ENCODE measurements around the gene AUTS2.
A peak's percentile ranks its signal among the peaks of the same experiment; 100 is the strongest.

AUTS2 gene

GRCh38 chr7:69868921-69869320 is 270.6 kb downstream of the AUTS2 start:
- no peak for DNase-seq

DNA sequence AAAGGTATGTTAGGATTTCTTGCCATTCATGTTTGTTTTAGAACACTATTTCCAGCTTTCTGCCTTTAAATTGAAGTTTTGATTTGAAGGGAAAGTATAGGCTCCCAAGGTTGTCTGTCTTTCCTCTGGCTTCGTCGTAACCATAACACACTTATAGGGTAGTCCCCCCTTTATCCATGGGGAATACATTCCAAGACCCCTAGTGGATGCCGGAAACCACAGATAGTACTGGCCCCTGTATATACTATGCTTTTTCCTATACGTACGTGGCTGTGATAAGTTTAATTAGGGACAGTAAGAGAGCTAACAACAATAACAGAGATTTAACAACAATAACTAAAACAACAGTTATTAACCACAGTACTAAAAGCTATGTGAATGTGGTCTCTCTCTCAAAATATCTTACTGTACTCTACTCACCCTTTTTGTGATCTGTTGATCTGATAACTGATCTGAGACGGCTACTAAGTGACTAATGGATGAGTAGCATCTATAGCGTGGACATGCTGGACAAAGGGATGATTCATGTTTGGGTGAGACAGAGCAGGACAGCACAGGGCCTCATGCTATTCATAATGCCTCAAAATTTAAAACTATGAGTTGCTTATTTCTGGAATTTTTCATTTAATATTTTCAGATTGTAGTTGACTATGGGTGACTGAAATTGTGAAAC is 273.1 kb downstream of the AUTS2 start:
- no peak for DNase-seq

DNA sequence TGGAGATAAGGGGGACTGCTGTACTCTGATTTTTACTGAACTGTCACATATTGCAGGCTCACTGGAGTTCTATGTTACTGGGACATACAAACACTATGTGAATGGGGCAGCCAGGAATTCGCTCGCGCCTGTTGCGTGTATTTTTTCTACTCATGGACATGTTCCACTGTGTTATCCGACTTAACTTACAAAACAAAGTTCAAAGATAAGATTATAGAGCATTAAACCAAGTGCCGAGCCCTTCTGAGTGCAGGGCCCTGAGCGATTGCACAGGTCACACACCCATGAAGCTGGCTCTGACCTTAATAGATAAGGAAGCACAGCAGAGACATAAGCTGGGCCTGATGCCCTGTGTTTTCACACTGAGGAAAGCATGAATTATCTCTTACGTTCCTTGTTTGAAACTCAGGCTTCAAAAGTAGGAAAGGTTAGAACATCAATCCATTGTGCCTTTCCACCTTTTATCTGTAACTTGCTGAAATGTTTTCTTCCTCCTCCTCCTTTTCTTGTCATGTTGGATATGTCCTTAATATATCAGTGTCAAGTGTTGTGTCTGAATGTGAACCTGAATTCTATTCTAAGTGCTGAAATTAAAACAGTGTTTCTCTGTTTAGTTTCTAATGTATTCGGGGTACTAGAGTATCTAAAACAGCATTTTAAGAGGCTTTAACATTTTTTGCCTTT is 273.8 kb downstream of the AUTS2 start:
- DNase-seq, result no peak

- DNase-seq, result no peak
Observed at GRCh38 chr7:69873512-69873911, 275.2 kb downstream of the AUTS2 start.

GRCh38 chr7:69878015-69878414 is 279.7 kb downstream of the AUTS2 start:
- no peak for DNase-seq

- no peak for DNase-seq
Observed at GRCh38 chr7:69878591-69878990, 280.3 kb downstream of the AUTS2 start.

- no peak for DNase-seq
Observed at GRCh38 chr7:69879989-69880388, 281.7 kb downstream of the AUTS2 start.

- DNase-seq, result no peak
Observed at GRCh38 chr7:69880840-69881239, 282.6 kb downstream of the AUTS2 start.

- no peak for DNase-seq
Observed at GRCh38 chr7:69882269-69882668, 284.0 kb downstream of the AUTS2 start.

DNA sequence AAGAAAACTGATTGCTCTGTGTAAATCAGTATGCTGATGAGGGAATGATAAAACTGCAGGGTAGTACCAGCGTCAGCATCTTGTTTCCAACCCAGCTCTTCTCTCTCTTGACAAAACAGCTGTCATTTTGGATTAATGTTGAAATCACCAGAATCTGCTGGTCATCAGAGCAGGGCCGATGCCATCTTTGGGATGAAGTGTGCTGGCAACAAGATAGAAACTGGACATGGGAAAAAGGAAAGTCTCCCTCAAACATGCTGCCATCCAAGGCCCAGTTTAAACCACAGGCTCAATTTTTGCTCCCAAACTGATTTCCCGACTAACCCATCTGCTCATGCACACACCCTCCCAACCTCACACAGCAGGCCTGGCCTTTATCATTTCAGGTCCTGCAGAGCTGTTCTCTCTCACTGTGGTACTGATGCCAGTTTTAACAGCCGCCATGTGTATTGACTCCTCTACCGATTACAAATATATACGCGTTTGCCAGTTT is 285.2 kb downstream of the AUTS2 start:
- DNase-seq, result no peak

- DNase-seq, result no peak
Observed at GRCh38 chr7:69885431-69885830, 287.2 kb downstream of the AUTS2 start.

- DNase-seq, result no peak
Observed at GRCh38 chr7:69889338-69889975, 291.2 kb downstream of the AUTS2 start.

- DNase-seq, result no peak
Observed at GRCh38 chr7:69889976-69890351, 291.7 kb downstream of the AUTS2 start.

DNA sequence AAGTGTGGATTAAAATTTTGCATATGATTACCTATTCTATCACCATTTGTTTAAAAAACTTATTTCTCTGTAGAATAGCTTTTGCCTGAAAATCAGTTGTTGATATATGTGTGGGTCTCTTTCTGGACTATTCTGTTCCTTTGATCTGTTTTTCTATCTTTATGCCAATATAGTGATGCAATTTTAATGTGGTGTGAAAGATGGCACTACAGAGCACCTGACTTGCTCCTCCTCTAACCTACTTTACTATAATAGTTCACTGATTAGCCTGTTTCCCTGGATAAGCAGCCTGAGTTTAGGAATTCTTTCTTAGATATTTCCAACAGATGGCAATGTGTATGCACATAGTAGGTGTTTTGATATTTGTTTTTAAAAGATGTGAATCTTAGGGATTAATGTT is 294.5 kb downstream of the AUTS2 start:
- no peak for DNase-seq

- no peak for DNase-seq
Observed at GRCh38 chr7:69893906-69894305, 295.6 kb downstream of the AUTS2 start.

- DNase-seq, result no peak
Observed at GRCh38 chr7:69895446-69895845, 297.2 kb downstream of the AUTS2 start.

DNA sequence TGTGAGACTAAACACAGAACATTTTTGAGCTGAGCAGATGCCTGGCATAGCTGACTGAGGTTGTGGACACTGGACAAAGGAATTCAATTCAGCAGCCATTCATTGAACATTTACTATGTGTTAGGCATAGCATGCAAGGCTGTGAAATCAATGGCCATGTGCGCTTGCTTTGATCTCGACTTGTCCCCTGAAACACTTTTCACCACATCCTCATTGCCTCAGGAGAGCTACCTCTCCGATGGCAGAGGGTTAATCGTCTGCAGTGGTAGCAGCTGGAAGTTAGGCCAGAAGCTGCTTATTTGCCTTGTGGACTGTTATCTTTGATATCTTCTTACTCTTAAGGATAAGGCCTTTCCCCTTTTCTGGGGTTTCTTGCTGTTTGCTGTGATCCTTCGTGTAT is 297.8 kb downstream of the AUTS2 start:
- no peak for DNase-seq

DNA sequence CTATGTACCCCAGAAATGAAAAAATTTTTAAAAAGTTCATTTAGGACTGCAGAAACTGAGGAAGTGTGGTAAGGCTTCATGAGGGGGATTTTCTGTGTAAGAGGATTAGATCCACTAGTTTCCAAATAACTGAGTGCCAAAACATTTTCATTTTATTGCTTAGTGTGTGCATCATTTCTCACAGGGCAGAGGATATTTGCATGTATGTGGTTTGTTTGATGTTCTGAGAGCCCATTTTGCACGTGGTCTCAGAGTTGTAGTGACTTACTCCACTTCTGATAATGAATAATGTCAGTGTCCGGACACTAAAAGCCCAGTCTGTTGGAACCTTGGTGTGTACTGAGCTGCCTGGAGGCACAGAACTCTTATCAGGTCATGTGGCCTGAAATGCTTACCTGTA is 299.9 kb downstream of the AUTS2 start:
- no peak for DNase-seq

DNA sequence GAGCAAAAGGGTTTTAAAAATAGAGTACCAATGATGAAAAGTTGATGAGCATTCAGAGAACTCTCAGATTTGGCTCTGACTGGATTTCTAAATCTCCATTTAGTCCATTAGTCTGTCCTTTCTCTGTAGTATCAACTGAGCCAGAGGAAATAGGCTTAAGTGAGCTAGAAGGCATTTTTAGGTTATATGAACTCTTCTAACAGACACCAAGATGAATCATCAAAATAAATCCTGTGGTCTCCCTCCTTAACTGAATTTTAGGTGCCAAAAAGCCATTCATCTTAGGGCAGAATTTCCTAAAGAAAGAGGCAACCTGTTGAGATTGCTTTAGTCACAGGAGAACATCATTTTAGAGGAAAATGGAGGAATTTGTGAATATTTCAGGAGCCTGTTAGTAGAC is 305.1 kb downstream of the AUTS2 start:
- DNase-seq, result no peak

DNA sequence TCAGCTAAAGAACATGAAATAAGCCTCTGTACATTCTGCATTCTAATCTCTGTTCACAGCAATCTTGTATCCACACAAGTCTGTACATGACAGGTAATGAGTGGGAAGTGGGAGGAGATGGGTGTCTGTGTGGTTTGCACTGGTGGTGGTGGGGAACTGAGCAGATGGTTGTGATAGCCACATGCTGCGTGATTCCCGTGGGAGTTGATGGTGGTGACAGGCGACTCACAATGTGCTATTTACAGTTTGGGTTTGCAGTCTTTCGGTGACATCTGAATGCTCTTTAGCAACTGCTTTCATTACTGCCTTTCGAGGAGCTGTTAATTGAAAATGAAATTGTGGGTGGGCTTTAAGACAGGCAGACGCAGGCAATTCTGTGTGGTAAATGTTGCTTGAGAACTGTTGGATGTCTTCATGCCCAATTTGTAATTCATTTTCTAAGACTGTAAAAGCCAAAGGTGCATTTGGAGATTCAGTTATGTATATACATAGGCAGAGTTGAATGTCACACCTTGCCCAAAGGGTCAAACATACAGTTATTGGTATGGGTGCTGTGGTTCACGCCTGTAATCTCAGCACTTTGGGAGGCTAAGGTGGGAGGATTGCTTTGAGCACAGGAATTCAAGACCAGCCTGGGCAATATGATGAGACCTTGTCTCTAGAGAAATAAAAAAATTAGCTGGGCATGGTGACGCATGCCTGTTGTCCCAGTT is 308.2 kb downstream of the AUTS2 start:
- peak; percentile 24 for DNase-seq

DNA sequence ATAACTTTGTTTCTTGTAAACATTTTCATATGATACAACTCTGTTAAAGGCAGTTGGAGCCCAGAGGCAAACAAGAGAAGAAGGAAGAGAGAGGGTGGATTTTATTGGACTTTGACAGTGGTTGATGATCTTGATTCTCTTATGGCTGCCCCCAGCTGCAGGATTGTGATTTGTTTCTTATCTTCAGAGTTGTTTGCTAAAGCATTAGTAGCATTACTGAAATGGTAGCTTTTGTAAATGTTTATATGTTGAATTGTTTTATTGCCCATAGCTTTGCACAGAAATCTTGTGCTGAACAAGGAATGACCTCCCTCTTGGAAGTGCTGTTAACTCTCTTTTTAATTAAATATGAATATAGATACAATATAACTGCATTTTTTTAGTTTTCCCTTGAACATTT is 309.4 kb downstream of the AUTS2 start:
- DNase-seq, result no peak

- no peak for DNase-seq
Observed at GRCh38 chr7:69908454-69908853, 310.2 kb downstream of the AUTS2 start.

DNA sequence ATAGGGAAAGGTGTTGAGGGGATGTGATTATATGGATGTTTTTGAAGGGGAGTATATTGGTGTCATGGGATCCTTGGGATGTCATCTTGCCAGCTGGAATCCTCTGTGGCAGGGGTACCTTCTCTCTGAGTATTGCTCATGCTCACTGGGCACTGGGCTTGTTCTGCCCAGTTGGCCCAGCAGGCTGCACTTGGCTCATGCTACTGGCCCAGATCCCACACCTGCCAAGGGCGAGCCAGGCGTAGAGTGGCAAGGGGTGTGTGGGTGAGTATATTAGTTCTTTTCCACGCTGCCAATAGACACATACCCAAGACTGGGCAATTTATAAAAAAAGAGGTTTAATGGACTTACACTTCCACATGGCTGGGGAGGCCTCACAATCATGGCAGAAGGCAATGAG is 311.9 kb downstream of the AUTS2 start:
- DNase-seq, result no peak

- DNase-seq, result no peak
Observed at GRCh38 chr7:69911337-69911736, 313.1 kb downstream of the AUTS2 start.

All from suppressor macrophage treated with lipopolysaccharide for 4 hours (primary cell).